Left renal pelvis (tissue), 4 donors: ENCODE measurements around the gene GRIFIN. TPM values are rescaled to one million over a fixed set of nuclear protein-coding genes. Genes with fewer than 3 reads are reported as not detected.

Experiments used
- DNase-seq, 4 donors: peaks; one replicate each; pipeline ENCODE4 v3.0.0-alpha.2; 2013; ENCODE audit warnings: low read depth in 4 of 4, low spot score in 3 of 4
- polyA plus RNA-seq, 4 donors: library from polyadenylated mRNA; unstranded; fragments of 120-200 nt; gene quantifications; one replicate each; pipeline ENCODE4 v1.2.1, GENCODE V29; 2013; ENCODE audit not compliant: insufficient read length in 4 of 4

Gene GRIFIN
- not detected for polyA plus RNA-seq

DNA sequence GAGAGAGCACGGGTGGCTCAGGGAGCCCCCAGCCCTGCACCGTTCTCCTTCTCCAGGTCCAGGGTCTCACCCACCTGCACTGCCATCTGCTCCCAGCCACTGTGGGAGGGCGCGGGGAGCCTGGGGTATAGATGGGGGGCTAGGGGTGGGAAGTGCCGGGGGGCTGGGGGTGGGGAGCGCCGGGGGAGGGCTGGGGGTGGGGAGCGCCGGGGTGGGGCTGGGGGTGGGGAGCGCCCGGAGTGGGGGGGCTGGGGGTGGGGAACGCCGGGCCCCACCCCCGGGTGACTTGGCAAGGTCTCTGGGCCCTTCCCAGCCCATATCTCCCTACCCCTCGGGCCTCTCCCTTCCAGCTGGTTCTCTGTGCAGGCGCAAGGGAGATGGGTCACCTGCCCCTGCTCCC is at the start of gene GRIFIN:
GRIFIN (minus strand) TSS at position 101 of the 400 bp plus-strand sequence; CDS start at position 86, 15 bp downstream.
- no peak for DNase-seq

DNA sequence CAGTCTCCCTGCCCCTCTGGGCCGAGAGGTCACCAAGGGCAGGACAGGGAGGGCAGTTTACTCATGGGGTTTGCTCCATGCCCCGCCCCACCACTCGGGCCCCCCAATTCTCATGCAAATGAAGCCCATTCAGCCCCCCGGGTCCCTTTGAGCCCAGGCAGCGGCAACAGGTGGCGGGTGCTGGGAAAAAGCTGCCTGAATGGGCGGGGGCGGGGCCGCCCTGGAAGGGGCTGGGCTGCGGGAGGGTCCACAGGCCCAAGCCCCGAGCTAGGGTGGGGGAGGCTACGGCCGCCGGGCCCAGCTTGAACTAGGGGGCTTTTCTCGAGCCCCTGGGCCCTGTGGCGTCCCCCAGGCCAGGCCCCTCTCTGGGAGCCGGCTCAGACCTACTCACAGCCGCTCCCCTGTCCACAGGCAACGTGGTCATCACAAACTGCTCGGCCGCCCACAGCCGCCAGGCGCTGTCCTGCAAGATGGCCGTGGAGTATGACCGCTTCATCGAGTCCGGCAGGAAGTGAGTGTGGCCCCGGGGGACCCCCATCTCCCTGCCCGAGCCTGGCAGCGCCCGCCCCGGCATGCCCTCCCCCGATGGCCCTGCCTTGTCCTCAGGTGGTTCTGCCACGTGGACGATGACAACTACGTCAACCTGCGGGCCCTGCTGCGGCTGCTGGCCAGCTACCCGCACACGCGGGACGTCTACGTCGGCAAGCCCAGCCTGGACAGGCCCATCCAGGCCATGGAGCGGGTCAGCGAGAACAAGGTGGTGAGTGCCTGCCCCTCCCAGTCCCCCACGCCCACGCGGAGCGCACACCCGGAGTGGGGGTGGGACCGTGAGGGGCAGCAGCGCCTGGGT is 48.8 kb upstream of the GRIFIN start:
- no peak for DNase-seq

- no peak for DNase-seq
Measured at GRCh38 chr7:2523941-2524807, 48.0 kb upstream of the GRIFIN start.

DNA sequence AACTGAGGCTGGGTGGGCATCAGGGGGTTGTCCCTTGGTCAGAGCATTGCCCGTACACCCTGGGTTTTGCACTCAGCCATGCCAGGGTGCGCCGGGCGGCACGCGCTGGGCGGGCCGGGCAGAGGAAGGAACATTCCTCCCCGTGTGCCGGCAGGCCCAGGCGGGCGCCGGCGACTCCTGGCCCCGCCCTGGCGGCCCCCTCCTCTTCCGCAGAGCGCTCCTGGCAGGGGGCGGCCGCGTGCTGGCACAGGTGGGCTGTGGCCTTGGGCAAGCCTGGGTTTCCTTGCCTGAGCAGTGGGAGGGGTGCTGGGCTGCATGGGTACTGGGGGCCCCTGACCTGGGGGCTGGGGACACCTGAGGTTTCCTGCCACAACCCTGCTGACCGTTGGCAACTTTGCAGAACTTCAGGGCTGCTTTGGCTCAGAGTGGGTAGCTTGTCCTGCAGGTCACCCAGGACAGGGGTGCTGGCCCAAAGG is 47.3 kb upstream of the GRIFIN start:
- no peak for DNase-seq

- DNase-seq = no peak
Measured at GRCh38 chr7:2522780-2523433, 46.7 kb upstream of the GRIFIN start.

GRCh38 chr7:2521952-2522591 is 45.9 kb upstream of the GRIFIN start:
- DNase-seq = no peak

GRCh38 chr7:2521341-2521745 is 45.1 kb upstream of the GRIFIN start:
- no peak for DNase-seq

DNA sequence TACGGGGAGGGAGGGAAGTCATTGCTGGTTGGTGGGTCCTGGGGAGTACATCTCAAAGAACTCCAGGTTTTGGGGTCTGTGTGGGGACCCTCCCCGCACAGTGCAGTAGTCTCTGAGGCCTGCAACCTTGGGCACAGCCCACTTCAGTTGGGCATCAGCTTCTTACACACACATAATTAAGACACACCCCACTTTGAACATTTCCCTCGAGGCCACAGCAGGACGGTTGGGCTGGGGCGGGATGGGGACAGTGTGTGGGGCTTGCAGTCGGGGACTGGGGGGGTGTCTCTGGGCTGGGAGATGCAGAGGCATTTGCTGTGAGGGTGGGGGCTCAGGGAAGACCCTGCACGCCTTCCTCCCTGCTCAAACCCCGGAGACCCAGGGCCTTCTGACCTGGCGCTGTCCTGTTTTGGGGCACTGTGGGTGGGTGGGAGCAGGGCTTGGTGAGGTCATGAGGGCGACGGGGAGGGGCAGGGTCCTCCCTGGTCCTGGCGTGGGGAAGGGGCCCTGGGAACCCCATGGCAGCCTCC is 44.6 kb upstream of the GRIFIN start:
- DNase-seq = no peak

DNA sequence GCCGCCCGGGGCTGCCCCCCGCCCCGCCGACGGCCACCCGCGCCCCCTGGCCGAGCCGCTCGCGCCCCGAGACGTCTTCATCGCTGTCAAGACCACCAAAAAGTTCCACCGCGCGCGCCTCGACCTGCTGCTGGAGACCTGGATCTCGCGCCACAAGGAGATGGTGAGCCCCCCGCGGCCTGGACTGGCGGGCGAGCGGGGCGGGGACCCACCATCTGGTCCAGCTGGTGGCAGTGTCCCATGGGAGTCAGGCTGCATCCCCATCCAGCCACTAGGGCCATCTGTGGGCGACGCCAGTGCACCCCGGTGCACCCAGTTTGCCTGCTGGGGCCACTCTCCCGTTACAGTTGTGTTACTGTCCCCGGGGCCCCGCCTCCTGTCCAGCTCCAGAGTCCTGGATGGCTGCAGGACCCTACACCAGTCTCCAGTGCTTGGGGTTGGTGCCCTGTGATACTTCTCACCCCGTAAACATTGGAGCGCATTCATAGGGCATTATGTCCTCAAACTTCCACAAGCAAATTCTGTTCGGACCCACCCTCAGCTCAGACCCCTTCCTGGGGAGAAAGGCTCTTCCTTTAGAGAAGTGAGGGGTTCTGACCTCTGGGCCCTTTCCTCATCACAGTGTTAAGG is 44.0 kb upstream of the GRIFIN start:
- no peak for DNase-seq

DNA sequence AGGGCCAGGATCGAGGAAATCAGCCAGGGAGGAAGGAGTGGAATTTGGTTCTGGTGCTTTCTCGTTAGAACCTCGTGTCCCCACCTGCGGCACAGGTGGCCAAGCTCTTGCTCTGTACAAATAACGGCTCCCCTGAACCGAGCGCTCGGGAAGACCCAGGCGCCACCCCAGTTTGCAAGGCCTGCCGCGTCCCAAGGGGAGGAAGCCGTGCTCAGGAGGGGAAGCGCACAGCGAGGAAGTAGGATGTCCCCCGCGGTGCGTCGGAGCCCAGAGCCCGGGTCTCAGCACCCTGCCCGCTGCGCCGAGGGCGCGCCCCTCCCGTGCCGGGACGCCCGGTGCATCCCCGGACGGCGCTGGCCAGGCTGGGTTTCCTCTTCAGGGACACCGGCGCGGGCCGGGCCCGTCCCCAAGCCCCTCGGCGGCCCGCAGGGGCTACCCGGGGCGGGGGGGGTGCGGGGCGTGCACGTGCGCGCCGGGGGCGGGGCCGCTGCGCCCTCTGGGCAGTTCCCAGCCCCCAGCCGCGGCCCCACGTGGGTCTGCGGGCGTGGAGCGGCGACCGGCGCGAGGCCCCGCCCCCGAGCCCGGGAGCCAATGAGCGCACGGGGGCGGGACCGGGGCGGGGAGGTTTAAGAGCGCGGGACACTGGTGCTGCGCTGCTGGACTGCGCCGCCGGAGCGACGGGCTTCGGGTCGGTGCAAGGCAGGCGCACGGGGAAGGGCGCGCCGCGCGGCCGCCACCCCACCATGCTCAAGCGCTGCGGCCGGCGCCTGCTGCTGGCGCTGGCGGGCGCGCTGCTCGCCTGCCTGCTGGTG is 43.1 kb upstream of the GRIFIN start, which contains the start of gene LFNG:
LFNG (plus strand) TSS at position 656 of the 812 bp plus-strand sequence; CDS start at position 744, 88 bp downstream.
- peak in 2 of 4 donors; percentile 79 to 81 for DNase-seq

DNA sequence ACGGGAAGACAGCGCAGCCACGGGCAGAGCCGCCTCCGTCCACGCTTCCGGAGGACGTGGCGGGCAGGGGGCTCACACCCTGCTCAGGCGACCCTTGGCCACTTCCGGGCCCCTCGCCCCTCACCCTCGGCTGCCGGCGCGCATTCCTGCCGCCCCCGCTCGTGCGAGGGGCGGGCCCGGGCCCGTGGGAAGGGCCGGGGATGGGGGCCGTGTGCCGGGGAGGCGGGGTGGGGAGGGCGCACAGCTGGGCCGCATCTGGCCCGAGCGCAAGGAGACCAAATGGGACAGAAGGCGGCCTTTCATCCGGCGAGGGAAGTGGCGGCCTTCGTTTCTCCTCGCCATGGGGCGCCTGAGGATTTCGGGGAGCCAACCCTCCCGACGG is 42.5 kb upstream of the GRIFIN start:
- no peak for DNase-seq

DNA sequence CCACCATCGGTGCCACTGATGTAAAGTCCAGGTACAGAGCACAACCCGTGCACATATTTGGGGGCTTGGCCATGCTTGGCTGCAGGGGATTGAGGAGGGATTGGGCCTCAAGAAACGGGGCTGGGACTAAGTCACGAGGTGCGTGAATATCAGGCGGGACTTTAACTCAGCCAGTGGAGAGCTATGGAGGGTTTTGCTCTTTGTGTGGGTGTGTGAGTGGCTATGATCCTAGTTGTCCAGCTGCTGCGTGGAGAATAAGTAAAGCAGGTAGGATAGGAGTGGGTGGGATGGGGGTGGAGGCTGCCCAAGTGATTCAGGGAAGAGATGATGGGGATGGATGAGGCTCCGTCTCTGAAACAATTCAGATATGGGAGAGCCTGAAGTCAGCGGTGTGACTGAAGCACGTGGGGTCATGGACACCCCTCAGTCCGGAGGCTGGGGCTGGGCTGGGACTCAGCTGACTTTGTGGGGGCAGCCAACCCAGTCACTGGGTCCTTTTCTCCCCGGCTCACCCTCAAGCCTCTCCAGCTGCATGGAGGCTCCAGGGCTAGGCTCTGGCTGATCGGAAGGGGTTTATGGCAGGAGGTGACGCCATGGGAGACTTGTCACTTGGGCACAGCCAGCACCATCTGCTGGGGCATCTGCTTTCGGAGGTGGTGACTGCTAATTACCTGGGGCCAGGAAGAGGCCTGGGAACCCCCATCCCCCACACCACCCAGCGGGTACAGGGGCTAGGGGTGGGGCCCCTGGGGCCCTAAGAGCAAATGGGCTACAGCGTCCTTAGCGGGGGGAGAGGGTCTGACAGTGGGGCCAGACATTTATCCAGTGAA is 41.7 kb upstream of the GRIFIN start:
- no peak for DNase-seq

GRCh38 chr7:2517026-2517425 is 40.8 kb upstream of the GRIFIN start:
- no peak for DNase-seq

- DNase-seq = no peak
Measured at GRCh38 chr7:2516194-2516555, 40.0 kb upstream of the GRIFIN start.

DNA sequence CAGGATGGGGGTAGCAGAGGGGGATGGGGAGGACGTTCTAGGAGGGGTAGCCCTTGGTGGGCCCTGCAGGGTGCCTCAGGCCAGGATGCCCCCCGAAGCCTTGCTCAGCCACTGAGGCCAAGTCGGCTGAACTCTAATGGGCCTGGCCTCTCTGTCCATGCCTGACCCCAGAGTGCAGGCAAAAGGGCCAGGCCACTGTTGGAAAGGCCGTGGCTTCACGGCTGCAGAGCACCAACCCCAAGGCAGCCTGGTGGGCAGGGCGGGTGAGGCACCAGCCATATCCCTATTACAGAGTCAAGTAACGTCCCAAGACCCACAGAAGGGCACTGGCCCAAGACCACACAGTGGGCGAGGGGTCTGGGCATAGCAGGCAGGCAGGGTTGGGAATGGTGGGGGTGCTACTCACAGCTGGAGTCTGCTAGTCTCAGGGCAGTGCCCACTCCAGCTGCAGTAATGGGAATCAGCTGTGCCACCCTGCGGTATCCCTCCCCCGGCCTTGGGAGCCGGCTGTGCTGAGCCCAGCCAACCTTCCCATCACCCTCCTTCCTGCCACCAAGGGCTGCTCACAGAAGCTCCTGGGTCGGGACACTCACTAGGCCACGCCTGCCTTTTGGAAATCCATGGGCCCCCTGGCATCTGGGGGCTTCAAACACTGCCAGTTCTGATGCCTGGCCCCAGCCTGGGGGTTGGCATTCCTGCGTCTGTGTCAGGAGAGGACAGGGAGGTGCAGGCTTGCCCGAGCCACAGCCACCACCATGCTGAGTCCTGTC is 39.4 kb upstream of the GRIFIN start:
- DNase-seq = no peak

GRCh38 chr7:2514473-2515423 is 38.5 kb upstream of the GRIFIN start:
- DNase-seq = no peak
